Measurements from ENCODE around the gene COL6A3. TPM values are rescaled to one million over a fixed set of nuclear protein-coding genes. Genes with fewer than 3 reads are reported as not detected.

Gene COL6A3
- polyA plus RNA-seq, 3 donors: not detected

DNA sequence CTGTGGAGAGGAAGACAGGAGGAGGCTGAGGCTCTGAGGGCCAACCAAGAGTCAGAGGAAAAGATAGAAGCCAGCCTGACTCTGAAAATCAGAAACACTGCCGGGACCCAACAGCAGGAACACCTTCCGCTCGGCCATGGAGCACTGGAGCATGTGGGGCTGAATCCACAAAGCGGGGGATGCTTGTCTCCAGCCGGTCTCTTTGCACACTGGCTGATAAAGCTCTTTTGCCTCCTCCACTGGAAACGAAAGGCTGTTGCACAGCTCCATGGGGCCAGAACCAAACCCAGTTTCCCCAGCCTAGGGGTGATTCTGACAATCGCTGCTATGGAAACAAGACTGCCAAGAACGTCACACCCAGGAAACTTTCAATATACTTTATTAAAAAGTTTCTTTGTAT is 90.3 kb downstream of the COL6A3 start:
- no peaks in the 10 kb centered on the region for H3K27me3 ChIP-seq (ENCODE audit: control insufficient read depth in 2 of 2, insufficient read depth in 2 of 2, low read length in 2 of 2)

GRCh38 chr2:237322564-237322963 is 91.4 kb downstream of the COL6A3 start:
- Mint-ChIP-seq H3K9me3 (no peaks in the 10 kb centered on the region), H3K27me3 (ENCODE audit: low read depth in 3 of 3) (peaks cover 4 to 17% (median 6%) of the 10 kb centered on the region in 3 donors), H3K27ac (no peak overlapping the region), H3K4me3 (no peak overlapping the region), H3K4me1 (no peaks in the 10 kb centered on the region), H3K36me3 (no peaks in the 10 kb centered on the region)
- Histone ChIP-seq H3K9me3 (replicated peaks in 1 of 2; ENCODE audit: control insufficient read depth in 1 of 2, insufficient read depth in 1 of 2, low read length in 2 of 2) (no peaks in the 10 kb centered on the region), H3K27ac (ENCODE audit: low read depth in 1 of 2, low read length in 2 of 2) (no peak overlapping the region), H3K4me1 (ENCODE audit: control insufficient read depth in 1 of 2, insufficient read depth in 2 of 2, low read length in 2 of 2) (no peaks in the 10 kb centered on the region), H3K79me2 (ENCODE audit: insufficient read depth, low read length) (no peaks in the 10 kb centered on the region), H2AFZ (ENCODE audit: insufficient read depth, low read depth, low read length, poor library complexity, severe bottlenecking) (no peak overlapping the region), H3K4me3 (replicated peaks in 1 of 3; ENCODE audit: low read depth in 2 of 3, low read length in 3 of 3) (no peak overlapping the region), H3K36me3 (replicated peaks in 1 of 2; ENCODE audit: control insufficient read depth in 1 of 2, insufficient read depth in 2 of 2, low read length in 2 of 2) (no peaks in the 10 kb centered on the region), H3K27me3 (ENCODE audit: control insufficient read depth in 2 of 2, insufficient read depth in 2 of 2, low read length in 2 of 2) (no peaks in the 10 kb centered on the region), H3K4me2 (replicated peaks; ENCODE audit: extremely low read depth, low read length, poor library complexity, severe bottlenecking) (no peak overlapping the region), H3K9ac (ENCODE audit: insufficient read depth, low read length, poor library complexity, severe bottlenecking) (no peak overlapping the region), H4K20me1 (ENCODE audit: insufficient read depth, low read length) (no peaks in the 10 kb centered on the region)
- TF ChIP-seq, protein P1, sequence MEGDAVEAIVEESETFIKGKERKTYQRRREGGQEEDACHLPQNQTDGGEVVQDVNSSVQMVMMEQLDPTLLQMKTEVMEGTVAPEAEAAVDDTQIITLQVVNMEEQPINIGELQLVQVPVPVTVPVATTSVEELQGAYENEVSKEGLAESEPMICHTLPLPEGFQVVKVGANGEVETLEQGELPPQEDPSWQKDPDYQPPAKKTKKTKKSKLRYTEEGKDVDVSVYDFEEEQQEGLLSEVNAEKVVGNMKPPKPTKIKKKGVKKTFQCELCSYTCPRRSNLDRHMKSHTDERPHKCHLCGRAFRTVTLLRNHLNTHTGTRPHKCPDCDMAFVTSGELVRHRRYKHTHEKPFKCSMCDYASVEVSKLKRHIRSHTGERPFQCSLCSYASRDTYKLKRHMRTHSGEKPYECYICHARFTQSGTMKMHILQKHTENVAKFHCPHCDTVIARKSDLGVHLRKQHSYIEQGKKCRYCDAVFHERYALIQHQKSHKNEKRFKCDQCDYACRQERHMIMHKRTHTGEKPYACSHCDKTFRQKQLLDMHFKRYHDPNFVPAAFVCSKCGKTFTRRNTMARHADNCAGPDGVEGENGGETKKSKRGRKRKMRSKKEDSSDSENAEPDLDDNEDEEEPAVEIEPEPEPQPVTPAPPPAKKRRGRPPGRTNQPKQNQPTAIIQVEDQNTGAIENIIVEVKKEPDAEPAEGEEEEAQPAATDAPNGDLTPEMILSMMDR (IDR thresholded peaks at IDR 0.05): peak; percentile 37
- intact Hi-C loops (cut with micrococcal nuclease): no loop called here
- WGBS (ENCODE audit: insufficient coverage): 40% methylated on average over 4 of the region's 4 CpGs
- no peak for DNase-seq

More for the DNA sequence above, 90.3 kb downstream of the COL6A3 start:
- no peak overlapping the region for H3K9ac ChIP-seq (ENCODE audit: insufficient read depth, low read length, poor library complexity, severe bottlenecking)
- Mint-ChIP-seq H3K27me3 (ENCODE audit: low read depth in 3 of 3) (peaks cover 4 to 12% (median 6%) of the 10 kb centered on the region in 3 donors), H3K27ac (no peak overlapping the region), H3K36me3 (no peaks in the 10 kb centered on the region), H3K4me3 (no peak overlapping the region), H3K4me1 (no peaks in the 10 kb centered on the region), H3K9me3 (no peaks in the 10 kb centered on the region)
- no peak overlapping the region for H3K27ac ChIP-seq (ENCODE audit: low read depth in 1 of 2, low read length in 2 of 2)
- H3K4me2 ChIP-seq (replicated peaks; ENCODE audit: extremely low read depth, low read length, poor library complexity, severe bottlenecking): no peak overlapping the region
- H3K79me2 ChIP-seq (ENCODE audit: insufficient read depth, low read length): no peaks in the 10 kb centered on the region
- no peaks in the 10 kb centered on the region for H3K36me3 ChIP-seq (replicated peaks in 1 of 2; ENCODE audit: control insufficient read depth in 1 of 2, insufficient read depth in 2 of 2, low read length in 2 of 2)
- H3K4me3 ChIP-seq (replicated peaks in 1 of 3; ENCODE audit: low read depth in 2 of 3, low read length in 3 of 3): no peak overlapping the region
- H2AFZ ChIP-seq (ENCODE audit: insufficient read depth, low read depth, low read length, poor library complexity, severe bottlenecking): no peak overlapping the region
- intact Hi-C loops (cut with micrococcal nuclease): no loop called here
- no peaks in the 10 kb centered on the region for H4K20me1 ChIP-seq (ENCODE audit: insufficient read depth, low read length)
- WGBS (ENCODE audit: insufficient coverage): 97% methylated on average over 6 of the region's 8 CpGs
- H3K4me1 ChIP-seq (ENCODE audit: control insufficient read depth in 1 of 2, insufficient read depth in 2 of 2, low read length in 2 of 2): no peaks in the 10 kb centered on the region
- no peak for DNase-seq
- TF ChIP-seq, protein P1 (IDR thresholded peaks at IDR 0.05): no peak
- H3K9me3 ChIP-seq (replicated peaks in 1 of 2; ENCODE audit: control insufficient read depth in 1 of 2, insufficient read depth in 1 of 2, low read length in 2 of 2): no peaks in the 10 kb centered on the region

Data from CD14-positive monocyte (primary cell).